ENCODE results near the gene KCNAB1.

Gene KCNAB1

DNA sequence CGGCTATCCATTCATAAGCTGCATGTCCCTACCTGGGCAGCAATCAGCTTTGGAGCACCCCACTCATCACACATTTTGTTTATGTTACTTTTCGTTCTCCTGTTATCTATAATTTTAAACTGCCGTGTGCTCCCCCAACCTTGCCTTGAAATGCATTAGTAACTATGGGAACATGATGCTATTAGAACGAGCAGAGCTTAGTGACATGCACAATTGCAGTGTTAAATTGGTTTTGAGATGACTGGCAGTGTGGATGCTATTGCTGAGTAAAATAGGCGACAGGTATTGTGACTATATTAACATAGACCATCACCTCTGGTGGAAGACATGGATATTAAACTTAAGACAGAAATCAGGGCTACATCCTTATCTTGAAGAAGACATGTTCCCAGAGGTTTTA is 191.6 kb downstream of the KCNAB1 start:
- Histone ChIP-seq H3K27ac (ENCODE audit: low read length) (no peak overlapping the region), H4K20me1 (ENCODE audit: insufficient read depth, low read length) (no peaks in the 10 kb centered on the region), H3K4me3 (ENCODE audit: low read length) (no peak overlapping the region), H3K79me2 (ENCODE audit: low read length) (no peaks in the 10 kb centered on the region), H2AFZ (ENCODE audit: low read length) (no peak overlapping the region), H3K9me3 (replicated peaks; ENCODE audit: insufficient read depth, low read length) (no peaks in the 10 kb centered on the region), H3K4me2 (ENCODE audit: low read depth, low read length) (no peak overlapping the region), H3K4me1 (ENCODE audit: low read length) (no peaks in the 10 kb centered on the region), H3F3A (ENCODE audit: insufficient read depth, low read length) (no peaks in the 10 kb centered on the region), H3K9me2 (replicated peaks; ENCODE audit: insufficient read depth, low read length) (no peaks in the 10 kb centered on the region), H3K9ac (ENCODE audit: low read length) (no peak overlapping the region), H3K27me3 (replicated peaks; ENCODE audit: insufficient read depth, low read length) (no peaks in the 10 kb centered on the region), H3K36me3 (replicated peaks; ENCODE audit: insufficient read depth, low read length) (no peaks in the 10 kb centered on the region)
- no peak for DNase-seq
- TF ChIP-seq EZH2phosphoT487 (IDR thresholded peaks at IDR 0.05; ENCODE audit: low read length) (no peak), EZH2 (optimal IDR thresholded peaks at IDR 0.05; ENCODE audit: low read depth, low read length) (no peak), CTCF (IDR thresholded peaks at IDR 0.05; ENCODE audit: low read length) (no peak)

GRCh38 chr3:156316076-156316475 is 195.7 kb downstream of the KCNAB1 start:
- Histone ChIP-seq H3F3A (ENCODE audit: insufficient read depth, low read length) (no peaks in the 10 kb centered on the region), H3K4me3 (ENCODE audit: low read length) (no peak overlapping the region), H3K27ac (ENCODE audit: low read length) (no peak overlapping the region), H3K9me2 (replicated peaks; ENCODE audit: insufficient read depth, low read length) (no peaks in the 10 kb centered on the region), H4K20me1 (ENCODE audit: insufficient read depth, low read length) (no peaks in the 10 kb centered on the region), H3K27me3 (replicated peaks; ENCODE audit: insufficient read depth, low read length) (no peaks in the 10 kb centered on the region), H3K9ac (ENCODE audit: low read length) (no peak overlapping the region), H3K79me2 (ENCODE audit: low read length) (no peaks in the 10 kb centered on the region), H3K36me3 (replicated peaks; ENCODE audit: insufficient read depth, low read length) (no peaks in the 10 kb centered on the region), H3K4me2 (ENCODE audit: low read depth, low read length) (no peak overlapping the region), H3K4me1 (ENCODE audit: low read length) (no peaks in the 10 kb centered on the region), H3K9me3 (replicated peaks; ENCODE audit: insufficient read depth, low read length) (no peaks in the 10 kb centered on the region), H2AFZ (ENCODE audit: low read length) (no peak overlapping the region)
- DNase-seq: no peak
- TF ChIP-seq EZH2 (optimal IDR thresholded peaks at IDR 0.05; ENCODE audit: low read depth, low read length) (no peak), EZH2phosphoT487 (IDR thresholded peaks at IDR 0.05; ENCODE audit: low read length) (no peak), CTCF (IDR thresholded peaks at IDR 0.05; ENCODE audit: low read length) (no peak)

- H3K4me2 ChIP-seq (ENCODE audit: low read depth, low read length): no peak overlapping the region
- no peaks in the 10 kb centered on the region for H3K36me3 ChIP-seq (replicated peaks; ENCODE audit: insufficient read depth, low read length)
- no peaks in the 10 kb centered on the region for H3F3A ChIP-seq (ENCODE audit: insufficient read depth, low read length)
- no peak overlapping the region for H3K27ac ChIP-seq (ENCODE audit: low read length)
- no peaks in the 10 kb centered on the region for H4K20me1 ChIP-seq (ENCODE audit: insufficient read depth, low read length)
- H2AFZ ChIP-seq (ENCODE audit: low read length): no peak overlapping the region
- TF ChIP-seq EZH2phosphoT487 (IDR thresholded peaks at IDR 0.05; ENCODE audit: low read length) (no peak), EZH2 (optimal IDR thresholded peaks at IDR 0.05; ENCODE audit: low read depth, low read length) (no peak), CTCF (IDR thresholded peaks at IDR 0.05; ENCODE audit: low read length) (no peak)
- no peaks in the 10 kb centered on the region for H3K79me2 ChIP-seq (ENCODE audit: low read length)
- H3K9me3 ChIP-seq (replicated peaks; ENCODE audit: insufficient read depth, low read length): no peaks in the 10 kb centered on the region
- no peaks in the 10 kb centered on the region for H3K4me1 ChIP-seq (ENCODE audit: low read length)
- H3K4me3 ChIP-seq (ENCODE audit: low read length): no peak overlapping the region
- DNase-seq: no peak
- no peaks in the 10 kb centered on the region for H3K27me3 ChIP-seq (replicated peaks; ENCODE audit: insufficient read depth, low read length)
- no peak overlapping the region for H3K9ac ChIP-seq (ENCODE audit: low read length)
- H3K9me2 ChIP-seq (replicated peaks; ENCODE audit: insufficient read depth, low read length): no peaks in the 10 kb centered on the region
Observed at GRCh38 chr3:156317462-156318074, 197.2 kb downstream of the KCNAB1 start.
